Measurements from ENCODE around the gene ATR.

GRCh38 chr3:142523921-142524566, 54.5 kb downstream of the ATR start:
- TF ChIP-seq EZH2 (IDR thresholded peaks at IDR 0.05) (no peak), POLR2AphosphoS5 (IDR thresholded peaks at IDR 0.05; ENCODE audit: borderline replicate concordance, low read depth, low read length) (no peak)

Data from SK-N-MC (cell line).